Stimulated activated CD8-positive, alpha-beta memory T cell treated with anti-CD3 and anti-CD28 coated beads, Interleukin-15, amount 100 ng/mL, for 24 hours (primary cell): ENCODE data around the gene CXCL12.

Experiments used
- DNase-seq: peaks from one replicate; pipeline ENCODE4 v3.0.0-alpha.2; 2020; ENCODE audit warnings: low read depth

CXCL12 gene

DNA sequence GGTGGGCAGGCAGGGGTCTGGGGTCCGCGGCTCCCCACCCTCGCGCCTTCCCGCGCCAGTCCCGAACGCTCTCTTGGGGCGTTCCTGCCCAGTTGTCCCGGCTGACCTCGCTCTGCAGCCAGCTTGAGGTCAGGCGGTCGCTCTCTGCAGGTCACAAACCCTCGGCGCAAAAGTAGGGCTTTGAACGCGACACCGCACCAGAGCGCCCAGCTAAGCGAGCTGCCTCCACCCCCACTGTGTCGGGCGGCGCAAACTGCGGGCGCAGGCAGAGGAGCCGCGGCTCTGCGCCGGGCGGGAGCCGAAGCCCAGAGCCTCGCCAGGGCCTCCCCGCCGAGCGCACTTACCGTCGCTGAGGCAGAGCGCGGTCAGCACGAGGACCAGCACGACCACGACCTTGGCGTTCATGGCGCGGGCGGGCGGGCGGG is 284 bp downstream of the CXCL12 start:
- no peak for DNase-seq

DNA sequence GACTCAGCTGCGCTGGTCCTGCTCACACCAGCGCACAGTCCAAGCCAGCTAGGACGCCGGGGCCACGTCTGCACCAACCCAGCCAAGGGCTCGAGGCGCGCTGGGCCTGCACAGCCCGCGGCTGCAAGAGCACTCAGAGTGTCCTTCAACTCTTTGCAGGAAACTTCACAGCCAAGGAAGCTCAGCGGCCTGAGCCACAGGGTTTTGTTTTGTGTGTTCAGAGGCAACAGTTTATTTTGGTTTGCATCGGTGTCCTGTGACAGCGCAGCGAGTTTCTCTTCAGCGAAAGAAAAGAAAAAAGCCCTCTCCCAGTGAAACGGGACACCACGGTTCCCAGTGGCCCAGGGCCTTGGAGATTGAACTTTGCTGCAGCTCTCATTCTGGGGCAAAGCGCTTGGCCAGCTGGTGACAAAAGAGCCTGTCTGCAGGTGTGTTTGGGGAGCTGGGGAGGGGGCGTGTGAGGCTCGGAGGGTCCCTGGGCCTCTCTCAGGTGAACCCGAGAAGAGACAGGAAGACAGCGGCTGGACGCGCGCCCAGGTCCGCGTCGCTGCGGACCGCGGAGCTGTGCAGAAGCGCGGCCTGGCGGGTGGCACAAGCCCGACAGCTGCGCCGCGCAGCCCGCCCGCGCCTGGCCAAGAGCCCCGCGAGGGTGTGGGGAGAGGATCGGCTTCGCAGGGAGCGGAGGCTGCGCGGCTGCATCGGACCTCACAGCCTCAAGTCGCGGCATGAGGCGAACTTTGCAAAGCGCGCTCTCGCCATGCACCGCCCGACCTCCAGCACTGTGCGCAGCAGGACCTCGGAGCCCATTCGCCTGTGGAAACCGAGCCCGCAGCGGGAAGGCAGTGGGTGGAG is 922 bp downstream of the CXCL12 start:
- no peak for DNase-seq

DNA sequence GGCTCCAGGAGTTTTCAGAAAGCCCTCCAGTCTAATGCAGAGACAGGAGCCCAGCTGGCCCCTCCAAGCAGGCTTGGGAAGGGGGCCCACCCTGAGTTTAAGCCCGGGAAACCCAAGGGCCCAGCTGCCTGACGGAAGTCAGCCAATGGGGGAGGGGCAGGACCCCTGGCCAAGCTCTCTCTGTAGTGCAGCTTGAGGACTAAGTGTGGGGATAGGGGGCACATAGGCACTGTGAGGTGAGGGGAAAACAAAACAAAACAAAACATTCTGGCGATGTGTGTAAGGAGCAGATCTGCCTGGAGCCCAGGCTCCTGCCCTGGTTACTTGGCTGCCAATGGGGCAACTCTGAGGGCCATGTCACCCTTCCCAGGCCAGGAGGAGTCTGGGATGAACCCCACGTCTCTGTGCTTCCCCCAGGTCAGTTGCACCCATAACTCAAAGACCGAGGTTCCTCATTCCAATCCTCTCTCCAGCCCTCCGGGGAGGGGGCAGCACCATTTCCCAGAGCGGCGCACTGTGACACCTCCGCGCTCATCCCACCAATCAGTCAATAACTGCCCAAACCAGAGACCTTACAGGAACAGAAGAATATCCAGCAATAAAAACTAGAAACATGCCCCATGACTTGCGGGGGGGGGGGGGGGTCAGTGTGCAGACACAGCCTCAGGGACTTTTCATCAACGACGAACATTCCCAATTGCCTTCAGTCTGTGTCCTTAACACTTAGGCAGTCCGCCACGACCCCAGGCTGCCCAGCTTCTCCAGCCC is 1.7 kb downstream of the CXCL12 start:
- DNase-seq, result no peak

DNA sequence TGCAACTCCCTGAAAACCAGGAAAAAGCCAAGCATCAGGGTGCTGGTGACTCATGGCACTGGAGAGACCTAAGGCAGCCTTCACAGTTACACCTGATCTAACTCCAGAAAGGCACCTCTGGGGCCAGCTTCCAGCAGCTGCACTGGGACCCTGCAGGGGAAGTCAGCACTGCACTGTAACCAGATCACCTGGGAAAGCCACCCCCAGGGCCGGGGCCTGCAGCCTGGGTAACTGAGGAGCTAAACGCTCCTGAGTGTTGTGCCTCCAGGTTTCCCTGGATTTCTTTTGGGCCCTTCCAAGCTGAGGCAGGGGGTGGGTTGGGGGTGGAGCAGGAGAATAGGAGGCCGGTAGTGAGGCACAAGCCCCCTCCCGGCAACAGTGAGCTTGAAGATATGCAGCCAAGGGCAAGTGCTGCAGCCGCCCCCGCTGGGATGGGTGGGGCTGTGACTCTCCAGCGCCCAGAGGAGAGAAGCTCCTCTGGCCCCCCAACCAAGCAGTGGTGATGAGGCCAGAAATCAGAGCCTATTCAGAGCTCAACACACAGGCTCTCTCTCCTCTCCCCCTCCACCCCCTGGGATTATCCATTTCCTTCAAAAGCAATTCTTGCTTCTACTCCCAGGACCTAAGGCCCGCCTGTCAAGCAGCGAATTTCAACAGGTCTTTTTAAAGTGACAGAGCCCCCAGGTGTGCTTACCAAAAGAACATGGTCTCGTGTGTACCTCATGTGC is 2.6 kb downstream of the CXCL12 start:
- DNase-seq, result no peak

DNA sequence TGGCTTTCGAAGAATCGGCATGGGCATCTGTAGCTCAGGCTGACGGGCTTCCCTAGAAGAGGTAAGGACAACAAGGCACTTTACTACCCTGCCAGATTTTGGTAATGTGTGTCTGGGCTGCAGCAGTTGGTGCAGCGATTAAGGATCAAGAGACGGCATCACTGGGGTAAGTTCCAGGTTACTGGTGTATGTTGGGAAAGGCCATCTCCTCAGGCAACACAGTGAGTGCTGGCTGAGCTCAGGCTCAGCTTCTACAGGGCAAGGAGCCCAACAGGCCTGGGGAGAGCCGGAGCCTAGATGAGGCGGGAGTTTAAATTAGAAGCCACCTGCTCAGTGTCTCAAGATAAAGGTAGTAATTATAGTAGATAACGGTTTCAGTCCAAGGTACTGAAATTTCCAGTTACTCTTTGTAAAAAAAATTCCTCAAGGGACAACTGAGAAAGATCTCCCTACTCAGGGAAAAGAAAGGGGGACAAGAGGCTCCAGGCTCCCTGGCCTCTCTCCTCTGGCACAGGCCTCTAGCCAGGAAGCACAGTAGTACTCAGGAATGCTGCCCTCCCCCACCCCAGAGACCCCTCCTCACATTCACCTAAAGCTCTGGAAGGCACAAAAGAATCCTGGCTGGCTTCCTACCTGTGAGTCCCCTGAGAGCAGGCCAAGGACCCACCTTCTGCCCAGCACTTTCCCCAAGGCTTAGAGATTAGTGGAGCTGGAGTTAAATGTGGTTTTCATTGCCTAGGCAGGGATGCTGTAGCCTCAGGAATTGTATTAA is 3.9 kb downstream of the CXCL12 start:
- DNase-seq, result no peak

DNA sequence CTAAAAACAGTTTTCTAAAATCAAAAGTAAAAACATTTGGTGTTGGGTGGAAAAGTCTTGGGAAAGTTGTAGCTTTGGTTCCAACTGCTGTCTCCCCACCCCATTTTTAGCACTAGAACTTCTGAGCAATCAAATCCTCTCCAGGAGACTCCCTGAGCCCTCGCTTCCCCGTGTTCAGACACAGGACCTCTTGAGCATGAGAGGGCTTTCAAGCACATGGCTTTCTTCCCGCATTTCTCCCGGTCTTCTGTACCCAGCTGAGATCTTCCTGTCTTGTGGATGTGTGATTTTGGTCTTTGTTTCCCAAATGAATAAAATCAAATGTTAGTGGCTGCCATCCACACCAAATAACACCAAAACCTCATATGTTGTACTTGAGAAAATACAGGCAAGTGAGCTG is 5.0 kb downstream of the CXCL12 start:
- no peak for DNase-seq

DNA sequence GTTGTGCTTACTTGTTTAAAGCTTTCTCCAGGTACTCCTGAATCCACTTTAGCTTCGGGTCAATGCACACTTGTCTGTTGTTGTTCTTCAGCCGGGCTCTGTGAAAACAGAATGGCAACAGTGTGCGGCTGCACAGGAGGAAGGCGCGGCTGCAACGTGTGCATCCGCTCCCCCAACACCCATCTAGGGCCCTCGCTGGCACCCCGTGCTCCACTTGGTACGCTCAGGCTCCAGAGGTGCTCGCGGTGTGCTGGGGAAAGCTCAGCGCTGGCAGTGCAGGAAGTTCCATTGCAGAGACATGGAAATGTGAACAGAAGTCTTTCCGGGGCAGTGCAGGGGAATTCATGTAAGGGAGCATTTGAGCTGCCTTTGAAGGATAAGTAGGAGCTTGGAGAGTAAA is 6.3 kb downstream of the CXCL12 start:
- no peak for DNase-seq

DNA sequence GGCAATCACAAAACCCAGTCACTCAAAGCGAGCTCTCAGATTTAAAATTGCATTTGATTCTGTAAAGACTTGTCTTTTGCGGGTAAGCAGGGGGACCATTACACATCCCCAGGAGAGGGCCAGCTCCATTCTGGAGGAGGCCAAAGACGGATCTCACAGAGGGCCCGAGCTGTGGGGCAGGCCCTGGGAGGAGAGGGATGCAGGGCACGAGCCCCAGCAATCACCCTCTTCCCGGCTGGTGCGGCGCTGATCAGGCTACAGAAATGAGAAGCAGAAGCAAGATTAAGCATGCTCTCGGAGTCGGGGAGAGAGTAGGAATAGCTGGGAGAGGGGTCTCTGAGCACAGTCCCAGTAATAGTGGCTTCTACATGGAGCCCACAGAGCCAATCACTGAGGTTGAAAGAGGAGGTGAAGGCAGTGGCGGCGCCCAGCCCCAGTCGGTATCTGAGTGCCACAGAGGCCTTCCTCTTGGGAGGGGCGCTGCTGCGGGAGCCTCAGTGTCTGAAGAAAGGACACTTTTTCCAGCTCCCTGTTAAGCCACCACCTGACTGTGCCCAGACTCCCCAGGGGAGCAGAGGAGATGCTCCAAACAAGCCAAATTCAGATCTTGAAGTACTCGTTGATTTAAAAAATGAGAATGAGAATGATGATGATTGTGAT is 7.1 kb downstream of the CXCL12 start:
- DNase-seq, result no peak

DNA sequence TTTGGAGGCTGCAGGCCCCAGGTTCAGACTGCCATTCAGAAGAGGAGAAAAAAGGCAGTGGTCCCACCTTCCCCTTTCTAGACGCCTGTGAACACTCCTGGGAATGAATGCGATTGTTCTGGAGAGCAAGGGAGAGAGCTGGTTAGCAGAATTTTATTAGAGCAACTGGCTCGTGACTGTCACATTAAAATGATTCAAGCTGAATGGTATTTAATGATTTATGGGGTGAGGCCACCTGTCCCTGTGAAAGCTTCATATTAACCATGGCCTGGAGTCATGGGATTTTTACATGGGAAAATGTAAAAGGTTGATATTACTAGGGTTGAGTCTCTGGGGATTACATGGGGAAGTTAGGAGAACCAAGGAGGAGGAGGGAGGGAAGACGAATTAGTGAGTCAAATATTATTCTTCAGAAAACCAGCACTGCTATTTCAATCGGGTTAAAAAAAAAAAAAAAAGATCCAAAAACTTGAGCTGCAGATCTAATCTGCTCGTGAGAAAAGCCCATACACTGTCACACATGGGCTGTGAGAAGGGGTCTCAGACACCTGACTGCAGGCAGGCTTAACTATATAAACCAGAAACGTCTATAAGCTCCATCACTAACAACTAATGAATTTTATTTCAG is 8.3 kb downstream of the CXCL12 start:
- no peak for DNase-seq

DNA sequence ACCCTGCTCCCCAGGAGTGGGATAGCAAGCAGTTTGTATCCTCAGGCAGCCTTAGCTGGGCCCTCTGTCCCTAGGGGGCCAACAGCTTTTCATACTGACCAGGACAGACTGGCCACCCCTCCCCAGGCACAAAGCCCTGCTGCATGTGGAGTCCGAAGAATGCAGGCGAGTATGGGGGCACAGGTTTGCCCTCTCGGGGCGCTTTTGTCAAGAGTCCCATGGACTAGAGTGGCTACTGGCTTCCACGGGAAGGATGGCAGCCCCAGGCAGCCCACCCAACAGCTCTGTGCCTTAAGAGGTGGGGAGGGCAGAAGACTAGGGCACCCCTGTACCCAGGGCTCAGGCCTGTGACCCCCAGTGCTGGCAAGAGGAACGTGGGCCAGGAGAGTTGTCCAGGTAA is 10.7 kb downstream of the CXCL12 start:
- DNase-seq, result no peak

DNA sequence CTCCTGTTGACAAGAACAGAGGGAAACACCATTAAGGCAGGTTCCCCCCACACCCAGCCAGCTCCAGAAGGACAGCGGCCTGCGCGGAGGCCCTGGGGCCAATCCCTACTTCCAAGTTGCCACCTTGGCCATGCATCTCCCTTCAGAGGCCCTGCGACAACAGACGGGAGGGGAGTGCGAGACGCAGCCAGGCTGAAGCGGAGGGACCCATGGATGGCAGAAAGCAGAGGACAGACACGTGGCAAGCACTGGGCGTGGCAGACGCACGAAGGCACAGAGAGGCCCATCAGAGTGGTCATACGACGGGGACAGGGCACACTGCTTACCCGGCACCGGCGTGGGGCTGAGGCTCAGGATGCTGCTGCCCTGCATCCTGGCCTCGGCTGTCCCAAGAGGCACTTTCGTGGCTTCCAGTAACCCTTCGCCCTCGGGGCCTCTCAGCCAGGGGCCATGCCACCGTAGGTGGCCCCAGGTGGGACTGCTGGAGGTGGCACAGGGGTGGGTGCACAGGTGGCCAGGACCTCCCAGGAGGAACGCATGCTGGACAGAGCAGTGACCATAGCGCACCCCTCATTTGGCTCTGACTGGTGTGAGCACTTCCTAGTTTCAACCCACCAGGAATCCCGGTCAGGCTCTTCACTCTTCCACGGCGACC is 11.4 kb downstream of the CXCL12 start:
- DNase-seq, result no peak

DNA sequence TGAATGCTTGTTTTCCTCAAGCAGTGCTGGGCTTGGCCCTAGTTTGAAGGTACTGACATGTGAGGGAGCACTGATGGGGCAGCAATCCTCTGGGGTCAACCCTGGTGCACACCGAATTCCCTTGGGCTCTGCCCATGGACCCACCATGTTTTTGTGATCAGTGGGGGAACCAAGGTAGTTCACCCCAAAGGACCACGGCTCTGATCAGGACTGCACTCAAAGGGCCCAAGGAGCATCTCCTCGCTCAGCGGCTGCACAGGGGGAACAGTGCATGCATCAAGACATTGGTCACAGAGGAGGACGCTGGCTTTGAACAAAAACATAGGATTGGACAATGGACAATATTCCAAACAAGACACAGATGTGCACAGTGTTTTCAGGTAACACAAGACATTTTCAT is 12.7 kb downstream of the CXCL12 start:
- no peak for DNase-seq

DNA sequence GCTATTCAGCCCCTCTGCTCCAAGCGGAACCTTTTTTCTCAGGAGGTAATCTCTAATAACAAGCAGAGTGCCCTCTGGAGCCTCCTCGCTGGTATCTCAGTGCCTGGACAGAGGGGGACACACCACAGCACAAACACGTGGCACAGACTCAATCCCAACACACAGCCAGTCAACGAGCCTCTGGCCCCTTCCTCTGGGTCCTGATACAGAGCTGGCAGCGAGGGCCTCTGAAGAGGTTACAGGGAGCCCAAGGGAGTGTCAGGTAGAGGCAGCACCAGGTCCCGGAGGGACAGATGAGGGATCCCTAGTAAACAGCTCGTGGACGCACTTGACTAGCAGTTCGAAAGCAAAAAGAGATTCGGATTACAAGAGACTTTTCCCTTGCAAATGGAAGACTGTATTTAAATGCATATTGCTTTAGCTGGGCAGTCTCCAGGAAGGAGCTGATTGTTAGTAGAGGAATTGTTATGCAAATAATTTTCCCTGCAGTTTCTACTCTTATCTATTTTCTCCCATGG is 14.1 kb downstream of the CXCL12 start:
- DNase-seq, result no peak

DNA sequence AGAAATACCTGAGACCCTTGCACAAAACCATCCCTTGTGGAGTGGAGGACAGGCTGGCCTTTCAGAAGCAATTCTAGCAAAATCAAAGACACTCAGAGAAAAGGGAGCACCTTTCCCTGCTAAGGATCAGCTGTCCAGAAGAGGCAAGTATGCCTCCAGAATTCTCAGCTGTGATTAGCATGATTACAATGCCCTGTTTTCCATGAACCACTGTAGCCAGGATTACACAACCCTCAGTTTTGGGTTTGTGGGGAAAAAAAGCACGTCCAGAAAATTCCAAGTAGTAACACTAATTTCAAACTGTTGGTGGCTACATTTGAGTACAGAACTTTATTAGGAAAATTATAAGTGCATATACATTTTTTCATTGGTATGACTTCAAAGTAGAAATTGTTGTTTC is 15.0 kb downstream of the CXCL12 start:
- no peak for DNase-seq

DNA sequence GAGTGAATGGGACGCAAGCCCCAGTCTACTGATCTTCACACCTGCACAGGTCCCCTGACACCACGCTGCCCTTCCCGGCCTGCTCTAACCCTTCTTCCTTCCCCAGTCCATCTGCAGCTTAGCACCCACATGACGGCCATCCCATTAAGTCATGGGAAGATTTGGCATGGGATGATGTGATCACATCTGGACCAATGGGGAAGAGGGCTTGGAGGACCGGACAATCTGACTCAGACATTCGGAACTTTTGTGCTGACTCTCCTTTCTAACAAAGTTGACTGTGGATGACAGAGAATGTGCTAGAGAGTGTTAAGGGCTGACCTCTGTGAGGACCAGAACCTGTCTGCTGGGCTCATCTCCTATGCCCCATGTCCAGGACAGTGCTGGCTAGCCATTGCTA is 15.6 kb downstream of the CXCL12 start:
- no peak for DNase-seq

DNA sequence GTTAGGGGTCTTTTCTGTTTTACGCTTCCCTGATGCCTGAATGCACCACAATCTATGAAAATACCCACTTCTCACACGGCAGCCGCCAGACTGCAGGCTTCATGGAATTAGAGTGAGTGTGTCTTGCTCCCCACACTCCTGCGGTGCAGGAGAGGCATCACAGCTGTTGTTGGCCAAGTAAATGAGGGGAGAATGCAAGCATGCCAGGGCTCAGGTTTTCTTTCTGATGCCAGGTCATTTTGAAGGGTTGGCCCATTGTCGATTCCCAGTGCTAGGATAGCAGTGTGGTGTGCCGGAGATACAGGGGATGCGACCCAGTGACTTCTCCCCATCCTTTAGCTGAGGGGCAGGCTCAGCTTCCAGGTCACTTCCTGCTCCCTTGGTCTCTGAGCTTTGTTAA is 16.3 kb downstream of the CXCL12 start:
- no peak for DNase-seq

DNA sequence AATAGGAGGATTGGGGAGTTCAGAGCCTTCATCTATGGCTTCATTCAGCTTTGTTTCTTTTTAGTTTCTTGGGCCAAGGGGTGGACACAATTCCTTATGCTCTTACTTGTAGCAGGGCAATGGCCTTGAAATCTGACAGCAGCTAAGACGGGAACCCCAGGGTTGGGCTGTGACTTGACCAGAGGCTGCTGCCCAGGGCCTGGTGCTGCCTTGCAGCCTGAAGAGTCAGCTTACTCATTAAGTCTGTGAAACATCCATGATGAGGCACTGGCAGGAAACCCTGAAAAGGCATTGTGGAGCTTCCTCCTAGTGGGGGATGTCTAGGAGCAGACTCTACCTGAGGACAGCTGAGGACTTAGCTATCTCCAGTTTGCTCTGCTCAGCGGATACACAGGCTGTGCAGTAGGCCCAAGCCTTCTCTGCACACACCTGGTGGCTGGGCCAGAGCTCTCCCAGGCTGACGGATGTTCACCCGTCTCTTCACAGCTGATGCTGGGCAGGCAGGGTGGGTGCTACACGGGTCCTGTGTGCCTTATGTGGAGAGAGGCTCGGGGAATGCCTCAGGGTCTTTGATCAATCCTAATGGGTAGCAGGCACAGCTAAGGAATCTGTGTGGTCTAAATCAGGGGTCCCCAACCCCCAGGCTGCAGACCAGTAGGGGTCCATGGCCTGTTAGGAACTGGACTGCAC is 17.8 kb downstream of the CXCL12 start:
- no peak for DNase-seq

DNA sequence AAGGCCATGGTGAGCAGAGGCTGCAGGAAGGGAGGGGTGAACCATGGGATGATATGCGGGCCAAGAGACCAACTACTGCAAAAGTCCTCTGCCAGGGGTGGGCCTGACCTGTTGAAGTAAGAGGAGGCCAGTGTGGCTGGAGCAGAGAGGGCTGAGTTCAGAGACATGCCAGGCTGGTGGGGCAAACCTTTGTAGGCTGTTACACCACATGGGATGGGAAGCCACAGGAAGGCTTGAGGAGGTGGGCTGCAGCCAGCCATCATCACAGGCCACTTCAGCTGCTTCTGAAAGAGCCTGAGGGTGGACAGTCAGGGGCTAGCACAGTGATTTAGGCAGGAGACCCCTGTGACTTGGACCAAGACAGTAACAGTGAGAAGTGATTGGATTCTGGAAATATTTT is 20.3 kb downstream of the CXCL12 start:
- no peak for DNase-seq

DNA sequence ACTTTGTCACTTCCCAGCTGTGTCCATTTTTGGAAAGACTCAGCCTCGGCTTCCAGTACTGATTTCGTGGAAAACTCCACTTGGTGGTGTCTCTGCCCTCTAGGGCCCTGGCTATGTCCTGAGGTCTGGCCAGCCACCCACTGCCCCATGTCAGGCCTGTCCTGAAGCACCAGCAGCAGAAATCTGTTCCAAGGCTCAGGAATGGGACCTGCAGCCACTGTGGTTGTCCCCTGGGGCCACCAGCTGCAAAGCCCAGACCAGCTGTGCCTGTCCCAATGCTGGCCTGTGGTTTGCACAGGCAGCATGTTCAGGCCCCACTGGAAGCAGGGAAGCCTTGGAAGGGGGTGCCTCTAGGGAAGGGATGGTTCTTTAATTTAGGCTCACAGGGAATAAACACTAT is 21.2 kb downstream of the CXCL12 start:
- DNase-seq, result no peak
